ENCODE results near the gene TNFRSF1B. TPM values are rescaled to one million over a fixed set of nuclear protein-coding genes. Genes with fewer than 3 reads are reported as not detected.

The TNFRSF1B gene
- total RNA-seq, 1 experiment from 2014 or later = 0.61 TPM

GRCh38 chr1:12183095-12183794 lies 16.5 kb downstream of the TNFRSF1B start:
- RAD21 ChIA-PET (ENCODE audit: low non-redundant PET in 1 of 2, low total read pairs in 2 of 2, uncharacterized antibody in 2 of 2, unreplicated experiment in 2 of 2) = no interaction called here
- Histone ChIP-seq H3K9ac (ENCODE audit: low read length) (no peak overlapping the region), H3K4me3 (replicated peaks in 1 of 2; ENCODE audit: low read depth in 1 of 2, low read length in 2 of 2) (no peak overlapping the region), H3K9me2 (ENCODE audit: insufficient read depth) (no peaks in the 10 kb centered on the region), H3K4me1 (ENCODE audit: control insufficient read depth in 1 of 2, insufficient read depth in 2 of 2, low read length in 2 of 2) (peaks cover 14 to 28% of the 10 kb centered on the region in 2 experiments), H3K9me3 (ENCODE audit: control insufficient read depth in 1 of 2, insufficient read depth in 1 of 2, low read depth in 1 of 2, low read length in 2 of 2) (no peaks in the 10 kb centered on the region), H4K20me1 (ENCODE audit: insufficient read depth) (no peaks in the 10 kb centered on the region), H3K79me2 (ENCODE audit: insufficient read depth, low read length) (no peaks in the 10 kb centered on the region), H3K27me3 (ENCODE audit: insufficient read depth, low read length) (no peaks in the 10 kb centered on the region), H2AFZ (ENCODE audit: low read depth, low read length, poor library complexity, severe bottlenecking) (no peak overlapping the region), H3K36me3 (ENCODE audit: control insufficient read depth in 1 of 2, insufficient read depth in 2 of 2, low read length in 2 of 2) (no peaks in the 10 kb centered on the region), H3K27ac (ENCODE audit: low read depth, low read length) (no peak overlapping the region), H3K4me2 (ENCODE audit: low read length) (no peak overlapping the region)
- DNase-seq (ENCODE audit: low read depth, low spot score) (no peak), ATAC-seq (no peak)
- no TSS peak for BruUV-seq (replicated peaks)
- intact Hi-C loops (cut with micrococcal nuclease) = no loop called here
- CTCF ChIA-PET = interaction anchor here (1.3 to 2.0 kb wide), 2 partner anchors 13 to 58 kb away, joined by 5 to 6 read pairs; no protein-coding TSS in a partner anchor
- POLR2A ChIA-PET = interaction anchor here (0.9 to 1.2 kb wide), 2 partner anchors 9 to 275 kb away, joined by 3 to 6 read pairs; no protein-coding TSS in a partner anchor
- TF ChIP-seq SRF (IDR thresholded peaks at IDR 0.05; ENCODE audit: low read depth) (no peak), TCF7L2 (IDR thresholded peaks at IDR 0.05; ENCODE audit: borderline replicate concordance, extremely low read depth, insufficient read depth, insufficient read length) (no peak)

GRCh38 chr1:12184008-12184681 lies 17.4 kb downstream of the TNFRSF1B start:
- no peak overlapping the region for H2AFZ ChIP-seq (ENCODE audit: low read depth, low read length, poor library complexity, severe bottlenecking)
- no peaks in the 10 kb centered on the region for H3K9me3 ChIP-seq (ENCODE audit: control insufficient read depth in 1 of 2, insufficient read depth in 1 of 2, low read depth in 1 of 2, low read length in 2 of 2)
- intact Hi-C loops (cut with micrococcal nuclease) = no loop called here
- POLR2A ChIA-PET = no interaction called here
- BruUV-seq (replicated peaks) = no TSS peak
- H3K27me3 ChIP-seq (ENCODE audit: insufficient read depth, low read length) = no peaks in the 10 kb centered on the region
- no peaks in the 10 kb centered on the region for H3K9me2 ChIP-seq (ENCODE audit: insufficient read depth)
- DNase-seq (ENCODE audit: low read depth, low spot score) = no peak
- RAD21 ChIA-PET (ENCODE audit: low non-redundant PET in 1 of 2, low total read pairs in 2 of 2, uncharacterized antibody in 2 of 2, unreplicated experiment in 2 of 2) = no interaction called here
- no peaks in the 10 kb centered on the region for H4K20me1 ChIP-seq (ENCODE audit: insufficient read depth)
- no peak overlapping the region for H3K4me3 ChIP-seq (replicated peaks in 1 of 2; ENCODE audit: low read depth in 1 of 2, low read length in 2 of 2)
- H3K27ac ChIP-seq (ENCODE audit: low read depth, low read length) = no peak overlapping the region
- TF ChIP-seq SP1 (IDR thresholded peaks at IDR 0.05; ENCODE audit: low read depth) = no peak
- no peak for TF ChIP-seq POLR2A (IDR thresholded peaks at IDR 0.05; ENCODE audit: borderline replicate concordance, extremely low read depth, insufficient read depth, insufficient read length)
- TF ChIP-seq ZBTB33 (IDR thresholded peaks at IDR 0.05; ENCODE audit: extremely low read depth, insufficient replicate concordance, low read length) = no peak
- H3K4me2 ChIP-seq (ENCODE audit: low read length) = 0 out of 2 replicates have a peak overlapping the region, but pooled peaks have one; percentile 14
- CTCF ChIA-PET = interaction anchor here (1.3 kb wide), 1 partner anchor 59 kb away, joined by 6 read pairs; no protein-coding TSS in a partner anchor
- no peak overlapping the region for H3K9ac ChIP-seq (ENCODE audit: low read length)
- no peaks in the 10 kb centered on the region for H3K36me3 ChIP-seq (ENCODE audit: control insufficient read depth in 1 of 2, insufficient read depth in 2 of 2, low read length in 2 of 2)
- H3K4me1 ChIP-seq (ENCODE audit: control insufficient read depth in 1 of 2, insufficient read depth in 2 of 2, low read length in 2 of 2) = peaks cover 5 to 22% of the 10 kb centered on the region in 2 experiments; a peak in 3 of 4 replicates
- ATAC-seq = no peak
- H3K79me2 ChIP-seq (ENCODE audit: insufficient read depth, low read length) = no peaks in the 10 kb centered on the region
